DOHH2 (cell line): ENCODE results near the gene TXLNB.

Experiments used
- H3F3A ChIP-seq: fragments of 200-600 bp; sonication (generic), shearing (Covaris generic); 2 replicates; pipeline ENCODE4 v1.6.0; 2016; ENCODE audit warnings: antibody characterized with exemption, mild to moderate bottlenecking; ENCODE audit not compliant: control insufficient read depth, insufficient read depth
- H3K27ac ChIP-seq: fragments of 200-600 bp; sonication (generic); 2 replicates; pipeline ENCODE4 v1.5.1; 2014; ENCODE audit warnings: low read depth, mild to moderate bottlenecking, low read length, moderate library complexity
- H3K27me3 ChIP-seq: fragments of 200-600 bp; sonication (generic); 2 replicates; pipeline ENCODE4 v1.6.1; 2014; ENCODE audit warnings: mild to moderate bottlenecking, low read length, mixed read lengths; ENCODE audit not compliant: control insufficient read depth
- H3K36me3 ChIP-seq: fragments of 200-600 bp; sonication (generic); 2 replicates; pipeline ENCODE4 v1.6.1; 2014; ENCODE audit warnings: mild to moderate bottlenecking, low read length, moderate library complexity, mixed read lengths; ENCODE audit not compliant: control insufficient read depth
- H3K4me1 ChIP-seq: fragments of 200-600 bp; sonication (generic); 2 replicates; pipeline ENCODE4 v1.6.1; 2014; ENCODE audit warnings: mild to moderate bottlenecking, low read length, mixed read lengths; ENCODE audit not compliant: control insufficient read depth
- H3K4me2 ChIP-seq: fragments of 200-600 bp; sonication (generic); 2 replicates; pipeline ENCODE4 v1.6.0; 2014; ENCODE audit warnings: mild to moderate bottlenecking, low read length, moderate library complexity
- H3K4me3 ChIP-seq: fragments of 200-600 bp; sonication (generic); 2 replicates; pipeline ENCODE4 v1.5.1; 2014; ENCODE audit warnings: mild to moderate bottlenecking, low read length, mixed read lengths
- H3K79me2 ChIP-seq: fragments of 200-600 bp; sonication (generic); 2 replicates; pipeline ENCODE4 v1.6.1; 2014; ENCODE audit warnings: mild to moderate bottlenecking, low read length, mixed read lengths; ENCODE audit not compliant: control insufficient read depth
- H3K9me2 ChIP-seq: fragments of 200-600 bp; sonication (generic); replicated peaks from 2 replicates; pipeline ENCODE4 v1.6.1; 2014; ENCODE audit warnings: mild to moderate bottlenecking, low read length, mixed read lengths; ENCODE audit not compliant: control insufficient read depth
- H3K9me3 ChIP-seq: fragments of 200-600 bp; sonication (generic); 2 replicates; pipeline ENCODE4 v1.6.1; 2014; ENCODE audit warnings: antibody characterized with exemption, low read length, mixed read lengths; ENCODE audit not compliant: control insufficient read depth, insufficient read depth
- H4K20me1 ChIP-seq: fragments of 200-600 bp; sonication (generic); 2 replicates; pipeline ENCODE4 v1.6.0; 2014; ENCODE audit warnings: low read depth, mild to moderate bottlenecking, antibody characterized with exemption, low read length, moderate library complexity; ENCODE audit not compliant: control insufficient read depth, insufficient read depth
- EZH2phosphoT487 ChIP-seq: fragments of 200-600 bp; sonication (generic); IDR thresholded peaks from 2 replicates; pipeline ENCODE4 v1.6.1; 2017; ENCODE audit warnings: borderline replicate concordance, mild to moderate bottlenecking, antibody characterized with exemption, low read length, moderate library complexity, mixed read lengths
- TF ChIP-seq, protein P1 (sequence below): fragments of 200-600 bp; sonication (generic); IDR thresholded peaks from one replicate; pipeline ENCODE4 v1.5.1; 2014; ENCODE audit warnings: antibody characterized with exemption, mild to moderate bottlenecking, low read depth, low read length; ENCODE audit not compliant: poor library complexity, severe bottlenecking

The TXLNB gene

DNA sequence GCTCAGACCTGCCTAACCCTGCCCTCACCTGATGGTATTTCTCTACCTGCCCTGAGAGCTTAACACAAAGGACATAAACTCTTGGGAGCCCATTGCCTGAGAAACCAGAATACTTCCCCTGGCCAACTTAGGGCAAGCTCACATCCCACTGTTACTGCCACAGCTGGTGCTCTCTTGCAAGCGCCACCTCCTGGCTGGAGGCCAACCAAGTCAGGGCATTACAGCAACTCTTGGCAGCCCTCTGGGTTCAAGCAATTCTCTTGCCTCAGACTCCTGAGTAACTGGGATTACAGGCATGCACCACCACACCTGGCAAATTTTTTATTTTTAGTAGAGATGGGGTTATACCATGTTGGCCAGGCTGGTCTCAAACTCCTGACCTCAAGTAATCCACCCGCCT is 86.8 kb downstream of the TXLNB start:
- Histone ChIP-seq H3K27me3 (no peaks in the 10 kb centered on the region), H3K4me2 (no peak overlapping the region), H3K9me2 (no peaks in the 10 kb centered on the region), H3K4me3 (no peak overlapping the region), H3K9me3 (peaks cover 4% of the 10 kb centered on the region; the same call in 1 of the 2 replicates), H4K20me1 (no peaks in the 10 kb centered on the region), H3K4me1 (no peaks in the 10 kb centered on the region), H3K36me3 (no peaks in the 10 kb centered on the region), H3F3A (no peaks in the 10 kb centered on the region), H3K27ac (no peak overlapping the region), H3K79me2 (no peaks in the 10 kb centered on the region)
- TF ChIP-seq, protein P1, sequence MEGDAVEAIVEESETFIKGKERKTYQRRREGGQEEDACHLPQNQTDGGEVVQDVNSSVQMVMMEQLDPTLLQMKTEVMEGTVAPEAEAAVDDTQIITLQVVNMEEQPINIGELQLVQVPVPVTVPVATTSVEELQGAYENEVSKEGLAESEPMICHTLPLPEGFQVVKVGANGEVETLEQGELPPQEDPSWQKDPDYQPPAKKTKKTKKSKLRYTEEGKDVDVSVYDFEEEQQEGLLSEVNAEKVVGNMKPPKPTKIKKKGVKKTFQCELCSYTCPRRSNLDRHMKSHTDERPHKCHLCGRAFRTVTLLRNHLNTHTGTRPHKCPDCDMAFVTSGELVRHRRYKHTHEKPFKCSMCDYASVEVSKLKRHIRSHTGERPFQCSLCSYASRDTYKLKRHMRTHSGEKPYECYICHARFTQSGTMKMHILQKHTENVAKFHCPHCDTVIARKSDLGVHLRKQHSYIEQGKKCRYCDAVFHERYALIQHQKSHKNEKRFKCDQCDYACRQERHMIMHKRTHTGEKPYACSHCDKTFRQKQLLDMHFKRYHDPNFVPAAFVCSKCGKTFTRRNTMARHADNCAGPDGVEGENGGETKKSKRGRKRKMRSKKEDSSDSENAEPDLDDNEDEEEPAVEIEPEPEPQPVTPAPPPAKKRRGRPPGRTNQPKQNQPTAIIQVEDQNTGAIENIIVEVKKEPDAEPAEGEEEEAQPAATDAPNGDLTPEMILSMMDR, result peak; percentile 15
- TF ChIP-seq EZH2phosphoT487, result no peak

DNA sequence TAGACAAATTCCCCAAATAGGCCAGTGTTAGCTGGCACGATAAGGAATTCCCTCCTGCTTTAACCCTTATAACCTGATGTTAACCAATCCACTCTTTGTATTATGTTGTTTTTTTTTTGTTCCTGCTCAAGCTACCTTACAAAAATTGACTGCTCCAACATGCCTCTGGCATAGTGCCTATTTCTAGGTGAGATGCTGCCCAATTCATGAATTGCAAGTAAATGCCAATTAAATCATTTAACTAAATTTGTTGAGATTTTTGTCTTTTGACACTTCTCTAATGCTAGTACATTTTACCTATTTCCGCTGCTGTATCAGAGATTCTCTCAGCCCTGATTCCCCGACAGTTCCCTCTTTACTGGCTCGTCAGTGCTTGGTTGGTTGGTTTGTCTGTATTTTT is 90.4 kb downstream of the TXLNB start:
- Histone ChIP-seq H3K9me3 (peaks cover 4% of the 10 kb centered on the region; the same call in 1 of the 2 replicates), H3K4me2 (no peak overlapping the region), H3K4me3 (no peak overlapping the region), H3K79me2 (no peaks in the 10 kb centered on the region), H3F3A (no peaks in the 10 kb centered on the region), H3K36me3 (no peaks in the 10 kb centered on the region), H3K4me1 (no peaks in the 10 kb centered on the region), H3K27me3 (no peaks in the 10 kb centered on the region), H3K27ac (no peak overlapping the region), H3K9me2 (no peaks in the 10 kb centered on the region), H4K20me1 (no peaks in the 10 kb centered on the region)
- TF ChIP-seq EZH2phosphoT487, result no peak

DNA sequence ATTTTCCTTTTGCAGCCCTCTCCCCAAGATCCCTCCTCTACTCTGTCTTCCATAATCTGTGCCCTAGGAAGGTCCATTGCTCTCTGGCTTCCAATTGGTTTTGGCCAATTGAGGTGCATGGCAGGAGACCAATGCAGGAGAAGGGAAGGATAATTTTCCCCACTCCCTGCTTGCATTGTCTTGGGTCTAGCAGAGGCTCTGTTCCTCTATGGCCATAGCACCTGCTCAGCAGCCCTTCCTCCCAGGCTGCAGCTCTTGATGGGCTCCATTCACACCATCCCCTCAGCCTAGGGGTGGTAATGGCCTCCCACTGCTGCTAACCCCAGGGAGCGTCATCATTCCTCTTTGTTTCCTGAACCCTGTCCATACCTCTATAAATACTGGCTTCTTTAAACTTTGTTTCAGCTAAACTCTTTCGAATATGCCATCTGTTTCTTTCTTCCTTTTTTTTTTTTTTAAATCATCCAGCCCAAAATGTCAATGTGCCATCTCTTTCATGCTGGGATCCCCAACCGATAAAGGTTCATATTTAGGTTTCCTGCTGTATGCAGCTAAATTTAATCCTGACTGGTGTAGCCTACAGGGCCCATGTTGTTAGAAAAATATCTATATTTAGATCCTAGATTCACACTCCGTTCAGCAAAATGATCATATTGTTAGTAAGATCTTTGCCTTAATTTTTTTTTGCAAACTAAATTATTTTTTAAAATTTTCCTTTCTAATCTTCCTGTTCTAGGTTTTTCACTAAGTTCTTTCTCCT is 93.1 kb downstream of the TXLNB start:
- Histone ChIP-seq H3K9me2 (no peaks in the 10 kb centered on the region), H3K36me3 (no peaks in the 10 kb centered on the region), H3K4me1 (no peaks in the 10 kb centered on the region), H3K9me3 (no peaks in the 10 kb centered on the region), H4K20me1 (no peaks in the 10 kb centered on the region), H3K27me3 (no peaks in the 10 kb centered on the region), H3K4me2 (no peak overlapping the region), H3K4me3 (no peak overlapping the region), H3K27ac (no peak overlapping the region), H3F3A (no peaks in the 10 kb centered on the region), H3K79me2 (no peaks in the 10 kb centered on the region)
- TF ChIP-seq, protein P1, result no peak
- TF ChIP-seq EZH2phosphoT487, result no peak

DNA sequence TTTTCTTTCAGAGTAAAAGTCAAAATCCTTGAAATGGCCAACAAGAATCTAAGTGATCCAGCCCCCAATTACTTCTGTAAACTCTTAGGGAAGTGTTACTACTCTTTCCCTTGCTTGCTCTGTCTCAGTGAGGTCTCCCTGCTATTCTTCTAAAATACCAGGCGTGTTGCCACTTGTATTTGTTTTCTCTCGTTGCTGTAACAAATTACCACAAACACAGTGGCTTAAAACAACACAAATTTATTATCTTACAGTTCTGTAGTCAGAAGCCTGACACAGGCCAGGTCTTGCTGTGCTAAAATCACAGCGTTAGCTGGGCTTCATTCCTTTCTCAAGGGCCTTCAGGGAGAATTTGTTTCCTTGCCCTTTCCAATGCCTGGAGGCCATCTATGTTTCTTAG is 97.1 kb downstream of the TXLNB start:
- no peak overlapping the region for H3K4me3 ChIP-seq

More for the DNA sequence above, 97.1 kb downstream of the TXLNB start:
- Histone ChIP-seq H3K79me2 (no peaks in the 10 kb centered on the region), H4K20me1 (no peaks in the 10 kb centered on the region), H3K4me2 (no peak overlapping the region), H3K27me3 (no peaks in the 10 kb centered on the region), H3K9me3 (no peaks in the 10 kb centered on the region), H3K36me3 (no peaks in the 10 kb centered on the region), H3F3A (no peaks in the 10 kb centered on the region), H3K9me2 (no peaks in the 10 kb centered on the region), H3K27ac (no peak overlapping the region), H3K4me1 (no peaks in the 10 kb centered on the region)
- TF ChIP-seq EZH2phosphoT487, result no peak
- TF ChIP-seq, protein P1, result no peak
